ENCODE measurements around the gene ZNF346. TPM values are rescaled to one million over a fixed set of nuclear protein-coding genes. Genes with fewer than 3 reads are reported as not detected.

Gene ZNF346
- total and polyA plus RNA-seq, 2 donors from 2014 or later: 9.5 to 19.2 TPM

- intact Hi-C loops (cut with DNase I): no loop called here
- H3K4me3 ChIP-seq (ENCODE audit: low read length in 3 of 3): no peak overlapping the region
- DNase-seq (no peak), FAIRE-seq (no peak)
- no peaks in the 10 kb centered on the region for H3K4me1 ChIP-seq (ENCODE audit: control insufficient read depth in 2 of 3, insufficient read depth in 2 of 3, low read depth in 1 of 3, low read length in 3 of 3)
- peaks cover 4 to 13% (median 9%) of the 10 kb centered on the region in 3 donors for H3K36me3 ChIP-seq (ENCODE audit: control insufficient read depth in 2 of 3, insufficient read depth in 3 of 3, low read length in 3 of 3)
- H3K9ac ChIP-seq (ENCODE audit: low read length in 3 of 3): no peak overlapping the region
- H3K27me3 ChIP-seq (ENCODE audit: control insufficient read depth, insufficient read depth, low read length): no peaks in the 10 kb centered on the region
- no peaks in the 10 kb centered on the region for H3K9me3 ChIP-seq (ENCODE audit: control insufficient read depth in 2 of 3, insufficient read depth in 1 of 3, low read length in 3 of 3)
- H3K27ac ChIP-seq (ENCODE audit: low read depth in 2 of 2, low read length in 2 of 2): no peak overlapping the region
- no peak for TF ChIP-seq CTCF (IDR thresholded peaks at IDR 0.05; ENCODE audit: borderline replicate concordance, extremely low read depth, insufficient read depth)
Measured at GRCh38 chr5:177066224-177066623, 43.7 kb downstream of the ZNF346 start.

- Histone ChIP-seq H3K36me3 (ENCODE audit: control insufficient read depth in 2 of 3, insufficient read depth in 3 of 3, low read length in 3 of 3) (peaks cover 4 to 13% (median 7%) of the 10 kb centered on the region in 3 donors), H3K4me1 (ENCODE audit: control insufficient read depth in 2 of 3, insufficient read depth in 2 of 3, low read depth in 1 of 3, low read length in 3 of 3) (no peaks in the 10 kb centered on the region), H3K9ac (ENCODE audit: low read length in 3 of 3) (no peak overlapping the region), H3K4me3 (ENCODE audit: low read length in 3 of 3) (no peak overlapping the region), H3K27me3 (ENCODE audit: control insufficient read depth, insufficient read depth, low read length) (no peaks in the 10 kb centered on the region), H3K27ac (ENCODE audit: low read depth in 2 of 2, low read length in 2 of 2) (no peak overlapping the region), H3K9me3 (ENCODE audit: control insufficient read depth in 2 of 3, insufficient read depth in 1 of 3, low read length in 3 of 3) (no peaks in the 10 kb centered on the region)
- no peak for FAIRE-seq
- peak in 1 of 5 donors; percentile 25 for DNase-seq
- no peak for TF ChIP-seq CTCF (IDR thresholded peaks at IDR 0.05; ENCODE audit: borderline replicate concordance, extremely low read depth, insufficient read depth)
- intact Hi-C loops (cut with DNase I): no loop called here
Measured at GRCh38 chr5:177067503-177067902, 45.0 kb downstream of the ZNF346 start.

- H3K36me3 ChIP-seq (ENCODE audit: control insufficient read depth in 2 of 3, insufficient read depth in 3 of 3, low read length in 3 of 3): peaks cover 0 to 4% (median under 1%) of the 10 kb centered on the region in 3 donors
- no peak for TF ChIP-seq CTCF (IDR thresholded peaks at IDR 0.05; ENCODE audit: borderline replicate concordance, extremely low read depth, insufficient read depth)
- intact Hi-C loops (cut with DNase I): loop anchor here (5.0 kb wide), 1 partner anchor 42 kb away; no protein-coding TSS in a partner anchor
- H3K4me3 ChIP-seq (ENCODE audit: low read length in 3 of 3): no peak overlapping the region
- no peak overlapping the region for H3K27ac ChIP-seq (ENCODE audit: low read depth in 2 of 2, low read length in 2 of 2)
- peak in 1 of 5 donors; percentile 24 for DNase-seq
- H3K4me1 ChIP-seq (ENCODE audit: control insufficient read depth in 2 of 3, insufficient read depth in 2 of 3, low read depth in 1 of 3, low read length in 3 of 3): no peaks in the 10 kb centered on the region
- no peak overlapping the region for H3K9ac ChIP-seq (ENCODE audit: low read length in 3 of 3)
- H3K9me3 ChIP-seq (ENCODE audit: control insufficient read depth in 2 of 3, insufficient read depth in 1 of 3, low read length in 3 of 3): no peaks in the 10 kb centered on the region
- FAIRE-seq: no peak
- H3K27me3 ChIP-seq (ENCODE audit: control insufficient read depth, insufficient read depth, low read length): no peaks in the 10 kb centered on the region
Measured at GRCh38 chr5:177070536-177071191, 48.2 kb downstream of the ZNF346 start.

All from kidney (tissue), 14 donors.